Body of pancreas (tissue), 4 donors: ENCODE measurements around the gene PACS1. TPM values are rescaled to one million over a fixed set of nuclear protein-coding genes. Genes with fewer than 3 reads are reported as not detected.

Experiments used
- ATAC-seq: fragments of 150-250 bp; one replicate; pipeline ENCODE4 v1.9.1; 2016
- DNase-seq, 4 donors: peaks; one replicate each; pipeline ENCODE4 v3.0.0-alpha.2; 2019
- H3K27ac ChIP-seq, 4 donors: fragments of 200-600 bp; sonication (generic); 1 replicate in 3 of 4; 2 replicates in 1 of 4; pipeline versions ENCODE4 v1.5.1 to v1.6.1; 2016 to 2019; ENCODE audit warnings: mild to moderate bottlenecking in 1 of 4, mixed read lengths in 1 of 4, moderate library complexity in 1 of 4
- H3K27me3 ChIP-seq, 2 donors: fragments of 200-600 bp; sonication (generic); one replicate each; pipeline ENCODE4 v1.6.0; 2016; ENCODE audit warnings: mild to moderate bottlenecking in 1 of 2
- H3K36me3 ChIP-seq, 2 donors: fragments of 200-600 bp; sonication (generic); replicated peaks in 1 of 2; 2 replicates each; pipeline ENCODE4 v1.5.1; 2016; ENCODE audit warnings: low read depth in 2 of 2; ENCODE audit not compliant: insufficient read depth in 1 of 2
- H3K4me1 ChIP-seq: fragments of 200-600 bp; sonication (generic); one replicate; pipeline ENCODE4 v1.6.0; 2016
- H3K4me3 ChIP-seq, 2 donors: fragments of 200-600 bp; sonication (generic); 1 replicate in 1 of 2; 2 replicates in 1 of 2; pipeline ENCODE4 v1.5.1; 2016 to 2019
- H3K9me3 ChIP-seq, 3 donors: fragments of 200-600 bp; sonication (generic); 1 replicate in 2 of 3; 2 replicates in 1 of 3; pipeline ENCODE4 v1.5.1; 2016
- CTCF ChIP-seq, 7 experiments: fragments of 450-650 bp in 4 of 7; fragments of 200-600 bp in 3 of 7; sonication (generic) in 3 of 7; IDR thresholded peaks; one replicate each; pipeline ENCODE4 v1.5.1; 2016 to 2019; ENCODE audit warnings: antibody characterized with exemption in 7 of 7
- POLR2A ChIP-seq, 3 donors: fragments of 450-650 bp; IDR thresholded peaks; one replicate each; pipeline ENCODE4 v1.6.1; 2016; ENCODE audit warnings: antibody characterized with exemption in 3 of 3, mild to moderate bottlenecking in 2 of 3
- WGBS, 2 donors: methylation state at CpG; one replicate each; pipeline ENCODE4 v1.1.5; 2017; 5-methylcytosine and 5-hydroxymethylcytosine counted together
- intact Hi-C: fragments of 100-400 bp; cut with DNase I; formaldehyde crosslinking; loops from one replicate; pipeline ENCODE4 v1.15.1; 2023
- total RNA-seq, 2 donors: library from RNA; depleted of rRNA; stranded (reverse); fragments of >200 nt; gene quantifications; one replicate each; pipeline ENCODE4 v1.1.0, GENCODE V29; 2016

The PACS1 gene
- total RNA-seq, 2 donors from 2014 or later, result 17.5 to 19.7 TPM

GRCh38 chr11:66050581-66051231, 19.4 kb upstream of the PACS1 start:
- Histone ChIP-seq H3K27me3 (no peaks in the 10 kb centered on the region), H3K4me1 (peaks cover 51% of the 10 kb centered on the region), H3K36me3 (peaks cover 0 to 7% of the 10 kb centered on the region in 2 donors), H3K4me3 (no peak overlapping the region), H3K9me3 (no peaks in the 10 kb centered on the region), H3K27ac (peak overlapping the region in 3 of 4 donors; percentile 80 to 90 (median 85))
- 71 to 73% methylated on average over 5 of the region's 5 CpGs for WGBS, 2 donors
- intact Hi-C loops, result no loop called here
- ATAC-seq (no peak), DNase-seq (no peak)
- TF ChIP-seq POLR2A (IDR thresholded peaks at IDR 0.05) (no peak), CTCF (IDR thresholded peaks at IDR 0.05) (no peak)

- H3K27me3 ChIP-seq, result no peaks in the 10 kb centered on the region
- H3K4me3 ChIP-seq, result peak overlapping the region in 1 of 2 donors; percentile 0
- H3K4me1 ChIP-seq, result peaks cover 51% of the 10 kb centered on the region
- 32 to 35% methylated on average over 12 of the region's 12 CpGs for WGBS, 2 donors
- peaks cover 0 to 7% of the 10 kb centered on the region in 2 donors for H3K36me3 ChIP-seq
- DNase-seq (no peak), ATAC-seq (no peak)
- peak overlapping the region; percentile 80 to 90 (median 86) for H3K27ac ChIP-seq
- no peak for TF ChIP-seq POLR2A (IDR thresholded peaks at IDR 0.05)
- no peak for TF ChIP-seq CTCF (IDR thresholded peaks at IDR 0.05)
- intact Hi-C loops, result no loop called here
- no peaks in the 10 kb centered on the region for H3K9me3 ChIP-seq
Measured at GRCh38 chr11:66051371-66051765, 18.7 kb upstream of the PACS1 start.

GRCh38 chr11:66051766-66052663, 18.1 kb upstream of the PACS1 start, which contains the start of gene SF3B2:
TSS of gene SF3B2 (plus strand) at chr11:66052364. CDS start at chr11:66052385, 21 bp downstream.
- ATAC-seq (peak; percentile 98), DNase-seq (peak; percentile 98 to 99 (median 98))
- Histone ChIP-seq H3K27me3 (no peaks in the 10 kb centered on the region), H3K4me3 (peak within 1 kb of the TSS; percentile 74 to 89), H3K27ac (peak within 1 kb of the TSS; percentile 80 to 90 (median 86)), H3K9me3 (no peaks in the 10 kb centered on the region), H3K4me1 (peaks cover 49% of the 10 kb centered on the region), H3K36me3 (peaks cover 4 to 14% of the 10 kb centered on the region in 2 donors)
- intact Hi-C loops, result no loop called here
- TF ChIP-seq CTCF (IDR thresholded peaks at IDR 0.05) (peak in 1 of 7 experiments; percentile 4), POLR2A (IDR thresholded peaks at IDR 0.05) (peak; percentile 58 to 87 (median 86))
- WGBS, 2 donors, result 0% methylated on average over 17 to 80 of the region's 84 CpGs

GRCh38 chr11:66052664-66052982, 17.4 kb upstream of the PACS1 start:
- Histone ChIP-seq H3K9me3 (no peaks in the 10 kb centered on the region), H3K27me3 (no peaks in the 10 kb centered on the region), H3K27ac (peak overlapping the region; percentile 39 to 90 (median 80)), H3K36me3 (peaks cover 4 to 19% of the 10 kb centered on the region in 2 donors), H3K4me1 (peaks cover 43% of the 10 kb centered on the region), H3K4me3 (peak overlapping the region; percentile 74 to 89)
- TF ChIP-seq POLR2A (IDR thresholded peaks at IDR 0.05), result no peak
- TF ChIP-seq CTCF (IDR thresholded peaks at IDR 0.05), result no peak
- ATAC-seq (no peak), DNase-seq (no peak)
- intact Hi-C loops, result no loop called here
- WGBS, 2 donors, result 0 to 1% methylated on average over 16 to 17 of the region's 17 CpGs
